Activated naive CD8-positive, alpha-beta T cell treated with anti-CD3 and anti-CD28 coated beads, Interleukin-2, amount 10 ng/mL, durations not matched to agents 7 days and 5 days (primary cell): Measurements from ENCODE around the gene TBC1D4. TPM values are rescaled to one million over a fixed set of nuclear protein-coding genes. Genes with fewer than 3 reads are reported as not detected.

Source experiments
- ATAC-seq: fragments of 150-1000 bp; cut with Tn5 transposase; one replicate; pipeline ENCODE4 v1.10.0; 2021; ENCODE audit warnings: low read depth, moderate library complexity
- POLR2A ChIA-PET: fragments of 350-600 bp; sonication (Branson Sonifier 250); formaldehyde crosslinking; loops from one replicate; lab custom pipeline; 2021; ENCODE audit warnings: antibody characterized with exemption; lab: Charles Lee
- DNase-seq: peaks from one replicate; pipeline ENCODE4 v3.0.0; 2021
- H3K27ac Mint-ChIP-seq: one replicate; pipeline ENCODE4 v1.8.0; 2022; ENCODE audit warnings: mild to moderate bottlenecking, mixed read lengths
- H3K27me3 Mint-ChIP-seq: one replicate; pipeline ENCODE4 v1.8.0; 2022; ENCODE audit warnings: mild to moderate bottlenecking, moderate library complexity, mixed read lengths
- H3K36me3 Mint-ChIP-seq: one replicate; pipeline ENCODE4 v1.8.0; 2021; ENCODE audit warnings: mild to moderate bottlenecking, mixed read lengths
- H3K4me1 Mint-ChIP-seq: one replicate; pipeline ENCODE4 v1.8.0; 2021; ENCODE audit warnings: mixed read lengths
- H3K4me3 Mint-ChIP-seq: one replicate; pipeline ENCODE4 v1.8.0; 2022; ENCODE audit warnings: mild to moderate bottlenecking, moderate library complexity, mixed read lengths
- H3K9me3 Mint-ChIP-seq: one replicate; pipeline ENCODE4 v1.8.0; 2021; ENCODE audit warnings: mixed read lengths
- total RNA-seq, 2 experiments: library from RNA; stranded (reverse); gene quantifications; one replicate each; pipeline ENCODE4 v1.2.3, GENCODE V29; 2021

TBC1D4 gene
- total RNA-seq, 2 experiments from 2014 or later, result 19.4 to 21.0 TPM

DNA sequence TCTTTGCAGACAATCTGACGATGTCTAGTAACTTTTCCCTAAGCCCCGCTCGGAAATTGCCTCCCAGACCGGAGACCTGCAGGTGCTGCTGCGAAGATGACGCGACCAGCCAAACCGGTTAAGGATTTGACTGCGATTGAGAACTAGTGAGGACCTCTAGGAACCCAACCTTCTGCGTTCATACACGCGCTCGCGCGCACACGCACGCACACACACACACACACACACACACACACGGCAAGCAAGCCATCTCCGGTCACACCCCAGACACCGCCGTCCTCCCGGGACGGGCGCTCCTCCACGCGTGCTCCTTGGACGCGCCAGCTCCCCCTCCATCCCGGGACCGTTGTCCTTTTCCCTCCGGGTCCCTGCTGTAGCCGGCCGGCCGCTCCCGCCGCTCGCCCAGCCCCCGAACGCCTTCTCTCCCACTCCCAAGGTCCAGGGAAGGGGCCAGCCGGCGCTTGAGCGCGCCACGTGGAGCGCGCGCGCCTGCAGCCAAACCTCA lies 1.2 kb downstream of the TBC1D4 start:
- peaks cover 7% of the 10 kb centered on the region for H3K4me1 Mint-ChIP-seq
- POLR2A ChIA-PET, result no interaction called here
- H3K4me3 Mint-ChIP-seq, result peak overlapping the region; percentile 80
- peaks cover 73% of the 10 kb centered on the region for H3K27me3 Mint-ChIP-seq
- DNase-seq (peak; percentile 43), ATAC-seq (no peak)
- no peaks in the 10 kb centered on the region for H3K36me3 Mint-ChIP-seq
- H3K27ac Mint-ChIP-seq, result no peak overlapping the region
- H3K9me3 Mint-ChIP-seq, result no peaks in the 10 kb centered on the region

DNA sequence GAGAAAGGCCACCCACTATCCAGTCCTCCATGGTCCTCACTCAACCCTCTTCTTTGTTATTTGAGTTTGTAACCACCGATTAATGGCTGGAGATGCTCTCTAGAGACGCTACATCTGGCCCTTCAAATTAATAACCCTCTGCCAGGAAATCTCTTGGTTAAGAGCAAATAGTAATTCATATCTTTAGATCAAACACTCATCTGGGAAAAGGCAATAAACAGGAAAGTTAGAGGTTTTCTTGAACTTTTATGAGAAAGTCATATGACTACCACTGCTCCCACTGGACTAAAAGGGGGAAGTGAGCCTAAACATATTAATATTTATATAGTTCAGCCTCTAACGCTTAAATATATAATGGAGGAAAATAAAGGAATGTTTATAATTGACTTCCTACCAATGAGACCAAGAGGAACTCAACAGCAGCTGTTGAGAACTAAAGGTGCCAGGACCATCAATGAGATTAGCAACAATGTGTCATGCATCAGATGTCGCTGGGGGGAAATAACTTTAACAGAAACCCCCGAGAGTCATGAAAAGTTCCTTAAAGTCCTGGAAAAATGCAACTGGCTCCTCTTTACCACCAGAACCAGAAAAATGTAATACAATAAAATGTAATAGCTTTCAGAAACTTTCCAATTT lies 2.7 kb downstream of the TBC1D4 start:
- POLR2A ChIA-PET, result no interaction called here

DNA sequence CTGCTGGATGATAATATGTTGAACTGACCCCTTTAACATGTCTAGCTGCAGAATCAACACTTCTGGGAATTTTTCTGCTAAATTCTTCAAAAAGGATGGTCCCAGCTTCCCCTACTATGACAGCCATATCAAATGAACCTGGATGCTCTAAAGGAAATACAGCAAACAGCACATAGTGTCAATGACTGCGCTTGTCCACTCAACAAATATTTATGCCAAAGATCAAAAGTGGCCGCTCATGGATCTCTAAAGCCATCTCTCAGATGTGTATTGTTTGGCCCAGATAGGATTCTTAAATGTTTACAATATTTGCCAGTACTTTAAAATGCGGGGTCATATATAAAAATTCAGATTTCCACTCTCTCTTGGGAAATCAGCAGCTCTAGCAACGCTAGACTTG lies 3.3 kb downstream of the TBC1D4 start:
- H3K9me3 Mint-ChIP-seq, result no peaks in the 10 kb centered on the region
- ATAC-seq (no peak), DNase-seq (no peak)
- peaks cover 7% of the 10 kb centered on the region for H3K4me1 Mint-ChIP-seq
- POLR2A ChIA-PET, result no interaction called here
- H3K36me3 Mint-ChIP-seq, result no peaks in the 10 kb centered on the region
- H3K27me3 Mint-ChIP-seq, result peaks cover 62% of the 10 kb centered on the region
- H3K4me3 Mint-ChIP-seq, result no peak overlapping the region
- H3K27ac Mint-ChIP-seq, result no peak overlapping the region

More for the DNA sequence above, 2.7 kb downstream of the TBC1D4 start:
- ATAC-seq (no peak), DNase-seq (no peak)
- Mint-ChIP-seq H3K36me3 (no peaks in the 10 kb centered on the region), H3K9me3 (no peaks in the 10 kb centered on the region), H3K4me1 (peaks cover 7% of the 10 kb centered on the region), H3K4me3 (no peak overlapping the region), H3K27me3 (peaks cover 68% of the 10 kb centered on the region), H3K27ac (no peak overlapping the region)

DNA sequence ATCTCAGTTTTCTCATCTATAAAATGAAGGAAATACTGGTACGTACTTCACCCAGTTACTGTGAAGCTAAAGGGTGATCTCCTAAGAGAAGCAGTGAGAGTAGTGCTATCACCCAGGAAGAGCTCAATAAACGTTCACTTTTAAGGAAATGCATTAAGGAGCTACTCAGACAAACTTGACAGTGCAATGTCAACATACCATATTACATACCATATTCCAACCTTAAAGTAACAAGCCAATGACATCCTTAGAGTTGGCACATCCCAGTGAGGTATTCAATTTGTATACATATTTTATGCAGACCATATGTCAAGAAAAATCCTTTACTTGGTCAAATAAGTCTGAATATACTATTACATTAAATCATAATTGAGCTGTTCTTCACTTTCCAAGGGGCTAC lies 7.0 kb downstream of the TBC1D4 start:
- Mint-ChIP-seq H3K27me3 (peaks cover 39% of the 10 kb centered on the region), H3K4me1 (no peaks in the 10 kb centered on the region), H3K9me3 (no peaks in the 10 kb centered on the region), H3K4me3 (no peak overlapping the region), H3K27ac (no peak overlapping the region), H3K36me3 (no peaks in the 10 kb centered on the region)
- DNase-seq (no peak), ATAC-seq (no peak)
- POLR2A ChIA-PET, result no interaction called here

DNA sequence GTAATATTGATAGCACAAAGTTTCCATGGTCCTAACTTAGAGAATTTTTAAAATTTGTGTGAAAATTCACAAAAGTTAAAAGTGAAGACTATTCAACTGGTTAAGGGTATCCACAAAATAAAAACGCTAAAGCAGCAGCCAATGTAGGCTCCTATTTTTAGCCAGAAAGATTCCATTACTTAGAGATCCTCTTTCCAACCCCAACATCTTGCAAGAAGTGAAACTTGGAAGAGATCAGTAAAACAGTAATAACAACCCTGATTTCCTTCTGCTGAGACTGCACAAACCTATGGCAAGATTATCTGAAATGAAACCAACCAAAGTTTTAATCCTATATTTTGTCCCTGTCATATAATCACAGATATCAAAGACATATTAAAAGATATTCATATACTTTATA lies 8.5 kb downstream of the TBC1D4 start:
- H3K4me1 Mint-ChIP-seq, result no peaks in the 10 kb centered on the region
- ATAC-seq (no peak), DNase-seq (no peak)
- H3K27me3 Mint-ChIP-seq, result peaks cover 24% of the 10 kb centered on the region
- H3K4me3 Mint-ChIP-seq, result no peak overlapping the region
- no peaks in the 10 kb centered on the region for H3K36me3 Mint-ChIP-seq
- H3K9me3 Mint-ChIP-seq, result no peaks in the 10 kb centered on the region
- H3K27ac Mint-ChIP-seq, result no peak overlapping the region
- POLR2A ChIA-PET, result no interaction called here

DNA sequence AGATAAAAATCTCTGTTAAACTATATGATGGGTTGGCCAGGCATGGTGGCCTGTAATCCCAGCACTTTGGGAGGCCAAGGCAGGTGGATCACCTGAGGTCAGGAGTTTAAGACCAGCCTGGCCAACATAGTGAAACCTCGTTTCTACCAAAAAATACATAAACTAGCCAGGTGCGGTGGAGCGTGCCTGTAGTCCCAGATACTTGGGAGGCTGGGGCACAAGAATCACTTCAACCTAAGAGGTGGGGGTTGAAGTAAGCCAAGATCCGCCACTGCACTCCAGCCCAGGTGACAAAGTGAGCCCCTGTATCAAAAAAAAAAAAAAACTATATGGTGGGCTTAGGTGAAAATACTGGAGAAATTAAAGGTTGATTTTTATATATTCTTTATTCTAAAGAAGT lies 11.3 kb downstream of the TBC1D4 start:
- H3K36me3 Mint-ChIP-seq, result no peaks in the 10 kb centered on the region
- ATAC-seq, result no peak

DNA sequence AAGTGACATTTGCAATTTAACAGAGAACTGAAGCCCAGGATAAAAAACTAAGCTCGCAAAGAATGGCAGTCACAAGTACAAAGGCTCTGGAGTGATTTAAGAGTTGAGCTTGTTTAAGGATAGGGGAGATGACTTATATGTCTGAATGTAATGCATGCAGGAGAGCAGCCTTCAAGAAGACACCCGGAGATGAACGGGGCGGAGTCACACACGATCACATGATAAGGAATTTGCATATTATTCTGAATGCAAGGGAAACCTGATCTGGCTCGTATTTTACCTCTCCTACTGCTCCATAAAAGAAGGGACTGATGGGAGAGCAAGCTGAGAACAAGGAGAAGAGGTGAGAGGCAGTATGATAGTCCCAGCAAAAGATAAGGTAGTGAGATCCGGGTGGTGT lies 12.9 kb downstream of the TBC1D4 start:
- H3K4me1 Mint-ChIP-seq, result no peaks in the 10 kb centered on the region
- peaks cover 2% of the 10 kb centered on the region for H3K27me3 Mint-ChIP-seq
- H3K9me3 Mint-ChIP-seq, result peaks cover 1% of the 10 kb centered on the region
- H3K4me3 Mint-ChIP-seq, result no peak overlapping the region
- ATAC-seq, result no peak
- POLR2A ChIA-PET, result no interaction called here
- DNase-seq, result no peak
- H3K27ac Mint-ChIP-seq, result no peak overlapping the region
- H3K36me3 Mint-ChIP-seq, result no peaks in the 10 kb centered on the region

More for the DNA sequence above, 11.3 kb downstream of the TBC1D4 start:
- Mint-ChIP-seq H3K27me3 (peaks cover 4% of the 10 kb centered on the region), H3K4me1 (no peaks in the 10 kb centered on the region), H3K4me3 (no peak overlapping the region), H3K27ac (no peak overlapping the region), H3K9me3 (no peaks in the 10 kb centered on the region)
- POLR2A ChIA-PET, result no interaction called here
- no peak for DNase-seq

DNA sequence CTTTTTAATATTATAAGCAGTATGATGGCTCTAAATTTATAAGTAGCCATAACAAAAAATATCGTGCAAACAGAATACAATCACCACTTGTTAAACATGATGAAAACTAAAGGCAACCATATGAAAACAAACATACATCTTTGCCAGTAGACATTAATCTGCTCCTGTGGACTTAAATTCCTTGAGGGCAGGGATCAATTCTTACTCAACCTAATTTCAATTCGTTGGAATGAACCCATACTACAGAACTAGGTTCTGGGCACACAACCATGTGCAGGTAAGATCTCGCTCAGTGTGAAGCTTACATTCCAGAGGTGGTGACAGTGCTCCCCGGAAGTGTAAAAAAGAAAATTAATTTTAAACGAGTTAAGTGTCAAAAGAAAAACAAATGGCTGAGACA lies 13.4 kb downstream of the TBC1D4 start:
- H3K4me1 Mint-ChIP-seq, result no peaks in the 10 kb centered on the region
- H3K36me3 Mint-ChIP-seq, result no peaks in the 10 kb centered on the region
- peaks cover 2% of the 10 kb centered on the region for H3K27me3 Mint-ChIP-seq
- POLR2A ChIA-PET, result no interaction called here
- H3K9me3 Mint-ChIP-seq, result peaks cover 1% of the 10 kb centered on the region
- no peak overlapping the region for H3K4me3 Mint-ChIP-seq
- DNase-seq (no peak), ATAC-seq (no peak)
- H3K27ac Mint-ChIP-seq, result no peak overlapping the region

DNA sequence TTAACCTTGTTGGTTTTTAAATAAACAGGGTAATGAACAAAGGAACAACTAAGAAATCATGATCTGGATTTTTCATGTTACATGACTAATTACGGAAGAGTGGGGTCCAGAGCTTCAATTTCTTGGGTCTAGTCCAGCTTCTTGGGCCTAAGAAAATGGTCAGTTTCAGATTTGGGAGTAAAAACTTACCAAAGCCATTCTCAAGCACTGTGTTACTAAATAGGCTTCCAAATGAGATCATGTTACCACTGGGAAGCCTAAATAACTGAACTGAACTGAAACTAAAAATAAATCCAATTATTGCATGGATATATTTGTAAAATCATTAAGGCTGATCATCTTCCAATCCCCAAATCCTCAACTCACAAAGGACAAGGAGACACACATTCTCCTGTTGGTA lies 13.9 kb downstream of the TBC1D4 start:
- peaks cover 1% of the 10 kb centered on the region for H3K9me3 Mint-ChIP-seq
- no peak overlapping the region for H3K4me3 Mint-ChIP-seq
- POLR2A ChIA-PET, result no interaction called here
- no peak for DNase-seq
- no peaks in the 10 kb centered on the region for H3K36me3 Mint-ChIP-seq
- ATAC-seq, result no peak
- H3K4me1 Mint-ChIP-seq, result no peaks in the 10 kb centered on the region
- H3K27me3 Mint-ChIP-seq, result peaks cover 2% of the 10 kb centered on the region
- H3K27ac Mint-ChIP-seq, result no peak overlapping the region

DNA sequence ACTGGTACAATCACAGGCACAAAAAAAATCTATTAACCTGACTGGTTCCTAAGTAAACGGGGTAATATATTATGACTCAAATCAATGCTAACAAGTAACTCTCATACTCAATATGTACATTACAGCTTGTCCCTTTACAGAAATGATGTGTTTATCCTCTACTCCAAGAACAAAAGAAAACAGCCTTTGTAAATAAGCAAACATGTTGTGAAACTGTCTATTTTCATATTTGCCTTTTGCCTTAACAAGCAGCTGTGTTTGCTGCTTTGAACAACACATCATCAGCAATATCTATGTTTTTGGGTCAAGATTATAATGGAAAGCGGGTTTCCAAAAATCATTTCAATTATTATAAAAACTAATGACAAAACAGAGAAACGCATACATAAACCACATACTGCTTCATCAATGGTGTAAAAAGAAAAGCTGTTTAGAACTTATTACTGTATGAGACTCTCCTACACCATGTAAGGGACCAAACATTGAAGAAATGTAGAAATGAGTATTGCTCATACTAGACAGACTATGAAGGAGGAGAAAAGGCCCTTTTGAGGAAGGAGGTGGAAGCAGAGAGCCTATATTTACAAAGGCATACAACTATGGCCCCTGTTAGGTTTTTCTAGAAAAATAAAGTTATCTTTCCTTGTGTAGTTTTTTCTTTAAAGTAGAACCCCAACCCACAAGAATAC lies 14.8 kb downstream of the TBC1D4 start:
- no peaks in the 10 kb centered on the region for H3K4me1 Mint-ChIP-seq
- no peak overlapping the region for H3K27ac Mint-ChIP-seq
- ATAC-seq (no peak), DNase-seq (no peak)
- peaks cover 4% of the 10 kb centered on the region for H3K27me3 Mint-ChIP-seq
- no peak overlapping the region for H3K4me3 Mint-ChIP-seq
- H3K9me3 Mint-ChIP-seq, result peaks cover 1% of the 10 kb centered on the region
- H3K36me3 Mint-ChIP-seq, result no peaks in the 10 kb centered on the region
- POLR2A ChIA-PET, result no interaction called here

DNA sequence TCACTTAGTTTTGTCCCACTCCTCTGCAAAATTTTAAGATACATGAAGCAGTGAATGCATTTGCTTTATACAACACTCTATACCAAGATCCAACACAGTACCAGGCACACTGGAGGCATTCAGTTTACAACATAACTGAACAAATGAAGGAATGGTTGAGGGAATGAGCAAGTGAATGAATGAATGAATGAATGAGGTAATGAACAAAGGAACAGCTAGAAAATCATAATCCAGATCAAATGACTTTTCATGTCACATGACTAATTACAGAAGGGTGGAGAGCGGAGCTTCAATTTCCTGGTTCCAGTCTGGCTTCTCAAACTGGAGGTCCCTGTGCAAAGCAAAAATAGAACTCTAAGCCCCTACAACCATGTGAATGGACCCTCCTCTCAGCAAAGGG lies 16.7 kb downstream of the TBC1D4 start:
- ATAC-seq (no peak), DNase-seq (no peak)
- POLR2A ChIA-PET, result no interaction called here
- Mint-ChIP-seq H3K4me1 (no peaks in the 10 kb centered on the region), H3K36me3 (peaks cover 1% of the 10 kb centered on the region), H3K4me3 (no peak overlapping the region), H3K27ac (no peak overlapping the region), H3K9me3 (peaks cover 3% of the 10 kb centered on the region), H3K27me3 (peaks cover 4% of the 10 kb centered on the region)

DNA sequence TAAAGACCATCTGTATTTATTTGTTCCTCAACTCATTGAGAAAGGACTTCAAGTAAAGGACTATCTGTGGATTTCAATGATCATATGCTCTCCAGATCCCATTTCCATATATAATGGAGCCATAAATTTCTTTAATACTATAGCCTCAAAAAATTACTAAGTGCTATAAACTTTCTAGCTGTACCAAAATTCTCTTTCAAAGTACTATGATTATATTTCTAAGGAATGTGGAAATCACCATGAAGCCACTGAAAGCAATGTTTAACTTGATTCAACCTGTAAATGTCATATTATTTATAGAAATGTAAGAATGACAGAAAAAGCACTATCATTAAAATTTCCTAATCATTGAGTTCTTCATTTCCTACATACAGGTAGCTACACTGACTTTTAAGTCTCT lies 20.7 kb downstream of the TBC1D4 start:
- Mint-ChIP-seq H3K9me3 (peaks cover 5% of the 10 kb centered on the region), H3K27ac (no peak overlapping the region)
- POLR2A ChIA-PET, result no interaction called here

DNA sequence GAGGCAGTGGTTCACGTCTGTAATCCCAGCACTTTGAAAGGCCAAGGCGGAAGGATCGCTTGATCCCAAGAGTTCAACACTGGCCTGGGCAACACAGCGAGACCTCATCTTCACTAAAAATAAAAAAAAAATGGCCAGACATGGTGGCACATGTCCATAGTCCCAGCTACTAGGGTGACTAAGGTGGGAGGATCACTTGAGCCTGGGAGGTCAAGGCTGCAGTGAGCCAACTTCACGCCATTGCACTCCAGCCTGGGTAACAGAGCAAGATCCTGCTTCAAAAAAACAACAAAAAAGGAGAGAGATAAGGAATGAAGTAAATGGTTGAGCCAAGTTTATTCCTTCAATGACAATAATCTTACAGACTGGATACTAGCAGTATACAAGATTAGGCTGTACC lies 21.3 kb downstream of the TBC1D4 start:
- no peak for ATAC-seq
- H3K9me3 Mint-ChIP-seq, result peaks cover 5% of the 10 kb centered on the region
- POLR2A ChIA-PET, result no interaction called here

More for the DNA sequence above, 20.7 kb downstream of the TBC1D4 start:
- Mint-ChIP-seq H3K36me3 (peaks cover 2% of the 10 kb centered on the region), H3K4me1 (peaks cover 1% of the 10 kb centered on the region), H3K27me3 (peaks cover 7% of the 10 kb centered on the region), H3K4me3 (no peak overlapping the region)
- ATAC-seq (no peak), DNase-seq (no peak)

More for the DNA sequence above, 21.3 kb downstream of the TBC1D4 start:
- DNase-seq, result no peak
- H3K4me1 Mint-ChIP-seq, result peaks cover 1% of the 10 kb centered on the region
- H3K27ac Mint-ChIP-seq, result no peak overlapping the region
- H3K36me3 Mint-ChIP-seq, result peaks cover 2% of the 10 kb centered on the region
- peaks cover 11% of the 10 kb centered on the region for H3K27me3 Mint-ChIP-seq
- H3K4me3 Mint-ChIP-seq, result no peak overlapping the region
